Measurements from ENCODE around the gene DNAH17. TPM values are rescaled to one million over a fixed set of nuclear protein-coding genes. Genes with fewer than 3 reads are reported as not detected.

Gene DNAH17
- polyA plus RNA-seq, 1 of the 3 experiments (the other 2 are of a cell fraction), result not detected

GRCh38 chr17:78496311-78496710, 80.9 kb downstream of the DNAH17 start (continued):
- no peak for TF ChIP-seq CTCF (IDR thresholded peaks at IDR 0.05)
- no peak for TF ChIP-seq NRF1 (IDR thresholded peaks at IDR 0.05; ENCODE audit: low read depth, low read length)
- TF ChIP-seq MAX (IDR thresholded peaks at IDR 0.05; ENCODE audit: low read depth), result no peak
- TF ChIP-seq ZBTB33 (IDR thresholded peaks at IDR 0.05; ENCODE audit: borderline replicate concordance, low read depth), result no peak
- no peak for TF ChIP-seq RCOR1 (IDR thresholded peaks at IDR 0.05; ENCODE audit: low read length)
- no peak for TF ChIP-seq FOXJ3 (CRISPR knock-in tag; IDR thresholded peaks at IDR 0.05)
- TF ChIP-seq MEF2A (IDR thresholded peaks at IDR 0.05; ENCODE audit: borderline replicate concordance, low read depth), result no peak
- TF ChIP-seq POLR2AphosphoS5 (IDR thresholded peaks at IDR 0.05; ENCODE audit: low read depth, low read length), result no peak

GRCh38 chr17:78495634-78496033, 81.6 kb downstream of the DNAH17 start:
- POLR2A ChIA-PET, result interaction anchor here (0.7 kb wide), 1 partner anchor 24 kb away, joined by 3 read pairs; no protein-coding TSS in a partner anchor
- H3K4me1 ChIP-seq (ENCODE audit: control insufficient read depth in 1 of 2, insufficient read depth in 2 of 2, low read depth in 1 of 2, low read length in 1 of 2), result peaks cover 0 to 20% of the 10 kb centered on the region in 2 experiments; a peak in 1 of 4 replicates

More at GRCh38 chr17:78495634-78496033, 81.6 kb downstream of the DNAH17 start:
- H3K27me3 ChIP-seq (ENCODE audit: insufficient read depth), result no peaks in the 10 kb centered on the region
- H3F3A ChIP-seq (replicated peaks; ENCODE audit: insufficient read depth), result no peaks in the 10 kb centered on the region
- H3K27ac ChIP-seq (ENCODE audit: low read depth in 2 of 2, low read length in 1 of 2), result no peak overlapping the region
- WGBS (ENCODE audit: low lambda C conversion rate), result 91% methylated on average over 14 of the region's 14 CpGs
- no peak overlapping the region for H2AFZ ChIP-seq (ENCODE audit: low read depth)
- H3K79me2 ChIP-seq (ENCODE audit: insufficient read depth), result no peaks in the 10 kb centered on the region
- no peaks in the 10 kb centered on the region for H3K36me3 ChIP-seq (replicated peaks in 1 of 2; ENCODE audit: control insufficient read depth in 1 of 2, insufficient read depth in 2 of 2, low read length in 1 of 2)
- no peak overlapping the region for H3K9ac ChIP-seq
- no peaks in the 10 kb centered on the region for H3K9me2 ChIP-seq
- no peak overlapping the region for H3K4me3 ChIP-seq (ENCODE audit: low read depth in 2 of 2, low read length in 1 of 2)
- H3K9me3 ChIP-seq, result no peaks in the 10 kb centered on the region
- TF ChIP-seq RXRA (IDR thresholded peaks at IDR 0.05; ENCODE audit: borderline replicate concordance, low read depth) (no peak), NRF1 (IDR thresholded peaks at IDR 0.05; ENCODE audit: low read depth, low read length) (no peak), CHD2 (IDR thresholded peaks at IDR 0.05; ENCODE audit: low read length, partially characterized antibody) (no peak), EZH2phosphoT487 (IDR thresholded peaks at IDR 0.05; ENCODE audit: borderline replicate concordance, low read depth) (no peak), RCOR1 (IDR thresholded peaks at IDR 0.05; ENCODE audit: low read length) (no peak), USF2 (IDR thresholded peaks at IDR 0.05; ENCODE audit: borderline replicate concordance, low read depth, low read length) (no peak)
- CTCF ChIA-PET, result interaction anchor here (1.6 to 12.1 kb wide), 3 partner anchors 183 to 250 kb away, joined by 3 to 351 read pairs (median 7); no protein-coding TSS in a partner anchor
- no peak for DNase-seq
- H4K20me1 ChIP-seq (ENCODE audit: insufficient read depth), result no peaks in the 10 kb centered on the region
- H3K4me2 ChIP-seq, result no peak overlapping the region

Measured in SK-N-SH (cell line).